ENCODE data around the gene SRR.

DNA sequence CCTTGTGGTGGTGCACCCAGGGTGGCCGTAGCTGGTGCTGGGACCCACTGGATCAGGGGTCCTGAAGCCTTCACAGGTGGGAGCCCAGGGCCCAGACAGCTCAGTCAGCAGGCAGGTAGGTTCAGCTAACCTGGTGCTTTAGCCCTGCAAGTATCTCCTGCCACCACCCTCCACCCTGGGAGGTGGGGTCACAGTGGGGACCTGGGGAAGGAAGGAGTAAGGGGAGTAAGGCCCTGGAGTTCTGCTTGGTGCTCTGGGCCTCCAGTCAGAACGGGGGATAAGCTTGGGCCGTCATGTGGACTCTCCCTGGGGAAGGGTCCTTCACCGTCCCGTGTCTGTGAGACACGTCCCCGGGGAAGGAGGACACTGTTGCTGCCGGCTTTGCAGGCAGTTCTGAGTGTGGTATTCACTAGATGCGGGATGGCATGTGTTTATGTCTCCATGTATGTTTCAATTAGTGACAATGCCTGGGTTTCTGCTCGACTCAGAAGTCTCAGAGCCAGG, 54.2 kb downstream of the SRR start:
- TF ChIP-seq EZH2 (IDR thresholded peaks at IDR 0.05; ENCODE audit: borderline replicate concordance, low read depth, low read length, severe bottlenecking): no peak
- TF ChIP-seq, protein P1, sequence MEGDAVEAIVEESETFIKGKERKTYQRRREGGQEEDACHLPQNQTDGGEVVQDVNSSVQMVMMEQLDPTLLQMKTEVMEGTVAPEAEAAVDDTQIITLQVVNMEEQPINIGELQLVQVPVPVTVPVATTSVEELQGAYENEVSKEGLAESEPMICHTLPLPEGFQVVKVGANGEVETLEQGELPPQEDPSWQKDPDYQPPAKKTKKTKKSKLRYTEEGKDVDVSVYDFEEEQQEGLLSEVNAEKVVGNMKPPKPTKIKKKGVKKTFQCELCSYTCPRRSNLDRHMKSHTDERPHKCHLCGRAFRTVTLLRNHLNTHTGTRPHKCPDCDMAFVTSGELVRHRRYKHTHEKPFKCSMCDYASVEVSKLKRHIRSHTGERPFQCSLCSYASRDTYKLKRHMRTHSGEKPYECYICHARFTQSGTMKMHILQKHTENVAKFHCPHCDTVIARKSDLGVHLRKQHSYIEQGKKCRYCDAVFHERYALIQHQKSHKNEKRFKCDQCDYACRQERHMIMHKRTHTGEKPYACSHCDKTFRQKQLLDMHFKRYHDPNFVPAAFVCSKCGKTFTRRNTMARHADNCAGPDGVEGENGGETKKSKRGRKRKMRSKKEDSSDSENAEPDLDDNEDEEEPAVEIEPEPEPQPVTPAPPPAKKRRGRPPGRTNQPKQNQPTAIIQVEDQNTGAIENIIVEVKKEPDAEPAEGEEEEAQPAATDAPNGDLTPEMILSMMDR (IDR thresholded peaks at IDR 0.05; ENCODE audit: borderline replicate concordance, extremely low read depth, low read length, poor library complexity, severe bottlenecking): no peak

All from DND-41 (cell line).